BE2C (cell line): ENCODE measurements around the gene CEP128.

ENCODE experiments used
- DNase-seq: peaks from one replicate; pipeline ENCODE4 v3.0.0-alpha.2; 2020
- H3K27me3 ChIP-seq: fragments of 250-450 bp; sonication (Bioruptor Pico); 2 replicates; pipeline ENCODE4 v1.5.1; 2020; ENCODE audit warnings: mild to moderate bottlenecking
- H3K36me3 ChIP-seq: fragments of 250-450 bp; sonication (Bioruptor Pico); 2 replicates; pipeline ENCODE4 v1.5.1; 2020; ENCODE audit warnings: mild to moderate bottlenecking
- H3K4me1 ChIP-seq: fragments of 250-450 bp; sonication (Bioruptor Pico); 2 replicates; pipeline ENCODE4 v1.5.1; 2020
- H3K4me3 ChIP-seq: 2 replicates; pipeline ENCODE4 v1.5.1; 2011; ENCODE audit warnings: low read depth, low read length
- H3K9me3 ChIP-seq: fragments of 250-450 bp; sonication (Bioruptor Pico); 2 replicates; pipeline ENCODE4 v1.5.1; 2020
- CTCF ChIP-seq: IDR thresholded peaks from 2 replicates; pipeline ENCODE4 v1.5.1; 2012; ENCODE audit warnings: mild to moderate bottlenecking, low read depth, low read length

CEP128 gene

DNA sequence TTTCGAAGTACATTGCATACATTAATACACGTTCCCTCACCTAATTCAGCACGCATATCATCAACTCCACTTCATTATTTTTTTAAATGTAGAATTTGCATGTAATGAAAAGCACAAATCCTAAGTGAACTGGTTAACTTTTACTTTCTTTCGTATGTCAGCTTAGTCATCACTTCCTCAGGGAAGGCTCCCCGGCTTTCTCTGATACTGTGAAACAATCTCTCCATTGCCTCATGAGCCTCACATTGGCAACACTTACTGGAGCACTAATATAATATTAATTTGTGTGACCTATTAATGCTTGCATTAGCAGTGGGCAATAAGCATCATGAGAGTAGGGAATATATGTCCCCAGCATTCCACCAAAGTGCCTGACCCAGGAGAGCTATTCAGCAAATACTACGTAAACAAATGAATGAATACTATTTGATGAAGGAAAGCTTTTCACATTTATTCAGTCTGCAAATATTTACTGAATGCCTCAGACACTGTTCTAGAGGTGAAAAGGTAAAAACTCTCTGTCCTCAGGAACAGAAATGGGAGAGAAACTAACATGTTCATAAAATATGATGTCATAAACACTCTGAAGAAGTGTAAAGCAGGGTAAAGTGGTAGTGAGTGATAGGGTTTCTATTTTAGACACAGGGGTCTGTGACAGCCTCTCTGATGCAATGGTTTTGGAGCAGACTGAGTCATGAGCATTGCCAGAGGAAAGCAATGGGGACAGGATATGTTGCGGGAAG lies 402.7 kb downstream of the CEP128 start:
- Histone ChIP-seq H3K9me3 (no peaks in the 10 kb centered on the region), H3K27me3 (no peaks in the 10 kb centered on the region), H3K4me3 (no peak overlapping the region), H3K36me3 (no peaks in the 10 kb centered on the region; the same call in 1 of the 2 replicates), H3K4me1 (peaks cover 6% of the 10 kb centered on the region; the same call in 1 of the 2 replicates)
- TF ChIP-seq CTCF: no peak
- no peak for DNase-seq

GRCh38 chr14:80537626-80538025 lies 403.9 kb downstream of the CEP128 start:
- no peaks in the 10 kb centered on the region for H3K9me3 ChIP-seq
- no peak for TF ChIP-seq CTCF

GRCh38 chr14:80536456-80536855 lies 405.1 kb downstream of the CEP128 start:
- no peak overlapping the region for H3K4me3 ChIP-seq
- DNase-seq: no peak
- no peaks in the 10 kb centered on the region for H3K9me3 ChIP-seq
- H3K4me1 ChIP-seq: no peaks in the 10 kb centered on the region
- TF ChIP-seq CTCF: no peak
- H3K27me3 ChIP-seq: no peaks in the 10 kb centered on the region
- H3K36me3 ChIP-seq: no peaks in the 10 kb centered on the region

More at GRCh38 chr14:80537626-80538025, 403.9 kb downstream of the CEP128 start:
- Histone ChIP-seq H3K27me3 (no peaks in the 10 kb centered on the region), H3K36me3 (no peaks in the 10 kb centered on the region), H3K4me3 (no peak overlapping the region), H3K4me1 (no peaks in the 10 kb centered on the region; the same call in 1 of the 2 replicates)
- DNase-seq: no peak

DNA sequence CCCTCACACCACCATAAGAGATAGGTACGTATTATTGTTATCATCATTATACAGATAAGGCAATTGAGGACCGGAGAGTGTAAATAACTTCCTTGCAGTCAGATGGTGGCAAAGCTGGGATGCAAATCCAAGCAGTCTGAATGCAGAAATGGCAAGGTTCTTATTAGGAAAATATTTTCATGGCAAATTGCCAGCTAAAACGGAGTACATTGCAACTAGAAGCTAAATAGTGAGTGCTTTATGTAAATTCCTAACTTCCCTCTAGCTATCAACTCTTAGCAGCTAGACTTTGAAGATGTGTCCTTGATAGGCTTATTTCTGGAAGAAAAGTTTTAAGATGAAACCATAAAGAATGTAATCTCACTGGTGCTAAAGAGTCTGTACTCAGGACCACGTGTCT lies 406.4 kb downstream of the CEP128 start:
- Histone ChIP-seq H3K4me3 (no peak overlapping the region), H3K4me1 (no peaks in the 10 kb centered on the region), H3K9me3 (no peaks in the 10 kb centered on the region), H3K27me3 (no peaks in the 10 kb centered on the region), H3K36me3 (no peaks in the 10 kb centered on the region)
- DNase-seq: no peak
- TF ChIP-seq CTCF: no peak

DNA sequence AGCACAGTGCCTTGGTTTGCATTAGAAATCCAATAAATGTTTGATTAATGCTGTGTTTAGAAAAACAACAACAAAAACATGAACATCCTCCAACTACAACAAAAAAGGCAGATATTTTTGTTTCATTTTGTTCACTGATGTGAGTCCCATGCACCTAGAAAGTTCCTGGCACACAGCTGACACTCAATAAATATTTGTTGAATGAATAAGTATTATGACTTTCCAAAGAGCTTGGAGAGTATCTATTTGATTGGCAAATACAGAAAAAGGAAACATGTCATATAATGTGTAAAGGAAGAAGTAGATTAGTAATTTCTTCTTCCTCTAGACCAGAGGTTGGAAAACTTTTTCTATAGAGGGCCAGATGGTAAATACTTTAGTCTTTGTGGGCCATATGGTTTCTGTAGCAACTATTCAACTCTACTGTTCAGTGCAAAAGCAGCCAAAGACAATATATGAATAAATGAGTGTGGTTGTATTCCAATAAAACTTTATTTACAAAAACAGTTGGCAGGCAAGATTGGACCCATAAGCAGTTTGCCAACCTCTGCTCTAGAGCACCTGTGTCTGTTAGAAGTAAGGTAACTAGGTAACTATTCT lies 417.9 kb downstream of the CEP128 start:
- no peak for TF ChIP-seq CTCF
- no peak for DNase-seq
- H3K27me3 ChIP-seq: no peaks in the 10 kb centered on the region
- no peaks in the 10 kb centered on the region for H3K4me1 ChIP-seq
- H3K36me3 ChIP-seq: no peaks in the 10 kb centered on the region
- H3K9me3 ChIP-seq: no peaks in the 10 kb centered on the region
- no peak overlapping the region for H3K4me3 ChIP-seq

DNA sequence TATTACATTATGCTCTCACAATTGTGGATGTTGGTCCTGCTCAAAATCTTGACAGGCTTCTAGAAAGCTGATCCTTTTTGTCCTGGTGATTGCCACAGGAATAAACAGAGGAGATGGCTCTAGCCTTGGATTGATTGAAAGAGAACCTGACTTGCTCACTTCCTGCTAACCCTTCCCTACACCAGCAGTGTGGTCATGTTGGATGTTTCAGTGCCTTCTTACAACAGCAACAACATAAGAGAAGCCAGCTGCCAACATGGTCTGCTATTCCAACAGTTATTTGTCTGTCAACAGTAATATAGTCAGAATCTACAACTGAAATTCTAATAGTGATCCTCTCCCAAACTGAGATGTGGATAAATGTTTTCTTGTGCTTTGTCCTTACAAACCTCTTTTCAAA lies 418.6 kb downstream of the CEP128 start:
- no peak overlapping the region for H3K4me3 ChIP-seq
- no peaks in the 10 kb centered on the region for H3K4me1 ChIP-seq
- no peak for DNase-seq
- TF ChIP-seq CTCF: no peak
- H3K27me3 ChIP-seq: no peaks in the 10 kb centered on the region
- H3K9me3 ChIP-seq: no peaks in the 10 kb centered on the region
- H3K36me3 ChIP-seq: no peaks in the 10 kb centered on the region
